GM19324 (cell line): Measurements from ENCODE around the gene PAOX.

Experiments used
- ATAC-seq: cut with Tn5 transposase; IDR thresholded peaks from one replicate; pipeline ENCODE4 v1.9.1; 2021; ENCODE audit warnings: mild to moderate bottlenecking, moderate library complexity; ENCODE audit not compliant: unreplicated experiment, low FRiP score

Gene PAOX

DNA sequence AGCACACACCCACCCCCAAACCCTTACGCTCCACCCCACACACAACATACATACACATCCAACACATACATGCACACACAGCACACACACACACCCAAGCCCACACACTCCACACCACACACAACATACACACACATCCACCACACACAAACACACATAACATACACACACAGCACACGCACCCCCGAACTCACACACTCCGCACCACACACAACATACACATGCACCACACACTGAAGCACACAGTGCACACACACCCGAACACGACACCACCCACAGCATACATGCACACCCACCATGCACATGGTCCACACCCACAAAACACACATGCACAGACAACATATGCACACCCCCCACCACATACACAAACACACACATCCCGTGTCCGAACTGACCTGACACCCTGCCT, 29.9 kb upstream of the PAOX start:
- no peak for ATAC-seq

DNA sequence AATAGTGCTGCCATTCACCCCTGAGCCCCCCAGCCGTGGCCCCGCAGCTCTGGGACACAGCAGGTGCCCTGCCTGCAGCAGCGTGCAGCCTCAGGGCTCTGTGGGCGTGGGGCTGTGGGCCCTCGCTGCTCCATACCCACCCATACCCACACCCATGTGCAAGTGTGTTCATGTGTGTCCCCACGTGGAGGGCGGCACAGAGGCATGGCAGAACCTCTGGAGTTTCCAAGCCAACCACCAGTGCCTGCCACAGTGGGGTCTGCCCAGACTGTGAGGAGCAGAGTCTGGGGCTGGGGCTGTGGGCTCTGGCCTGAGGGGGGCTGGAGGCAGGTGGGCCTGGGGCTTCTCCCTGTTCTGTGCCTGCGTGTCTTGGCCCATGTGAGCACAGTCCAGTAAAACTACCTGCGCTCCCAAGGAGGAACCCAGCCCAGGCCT, 29.5 kb upstream of the PAOX start:
- ATAC-seq: no peak

DNA sequence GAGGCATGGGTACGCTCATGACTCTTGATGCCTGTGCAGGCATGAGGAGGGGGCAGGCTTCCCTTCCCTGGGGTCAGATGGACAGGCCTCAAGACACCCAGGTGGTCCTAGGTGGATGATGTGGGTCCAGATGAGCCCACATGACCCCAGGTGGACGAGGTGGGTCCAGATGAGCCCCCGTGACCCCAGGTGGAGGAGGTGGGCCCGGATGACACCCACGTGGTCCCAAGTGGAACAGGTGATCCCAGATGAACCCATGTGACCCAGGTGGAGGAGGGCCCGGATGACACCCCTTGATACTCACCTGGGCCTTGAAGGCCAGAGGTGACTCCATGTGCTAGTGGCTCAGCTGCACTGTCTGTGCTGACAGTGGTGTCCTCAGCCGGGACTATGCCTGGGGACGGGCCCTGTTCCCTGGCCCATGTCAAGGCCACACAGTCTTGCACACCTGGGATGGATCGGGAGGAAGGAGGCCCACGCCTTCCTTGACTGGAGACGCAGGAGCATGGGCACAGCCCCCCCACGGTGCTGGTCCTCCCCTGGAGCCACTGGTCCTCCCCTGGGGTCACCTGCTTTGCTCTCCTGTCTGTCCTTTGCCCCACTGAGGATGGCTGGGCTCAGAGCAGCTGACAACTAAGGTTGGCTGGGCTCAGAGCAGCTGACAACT, 28.6 kb upstream of the PAOX start:
- no peak for ATAC-seq

DNA sequence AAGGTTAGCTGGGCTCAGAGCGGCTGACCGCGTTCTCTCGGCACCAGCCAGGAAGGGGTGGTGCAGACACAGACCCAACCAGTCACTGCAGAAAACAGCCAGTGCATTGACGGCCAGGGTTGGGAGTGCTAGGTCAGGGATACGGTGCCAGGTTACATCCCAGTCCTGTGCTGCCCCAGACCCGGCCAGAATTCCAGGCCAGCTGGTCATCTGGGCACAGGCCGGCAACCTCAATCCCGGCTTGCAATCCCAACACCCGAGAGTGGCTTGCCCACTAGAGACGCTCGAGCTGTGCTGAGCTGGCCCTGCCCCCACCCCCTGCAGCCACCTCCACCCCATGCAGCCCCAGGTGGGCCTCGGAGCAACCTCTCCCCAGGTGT, 28.1 kb upstream of the PAOX start:
- no peak for ATAC-seq

DNA sequence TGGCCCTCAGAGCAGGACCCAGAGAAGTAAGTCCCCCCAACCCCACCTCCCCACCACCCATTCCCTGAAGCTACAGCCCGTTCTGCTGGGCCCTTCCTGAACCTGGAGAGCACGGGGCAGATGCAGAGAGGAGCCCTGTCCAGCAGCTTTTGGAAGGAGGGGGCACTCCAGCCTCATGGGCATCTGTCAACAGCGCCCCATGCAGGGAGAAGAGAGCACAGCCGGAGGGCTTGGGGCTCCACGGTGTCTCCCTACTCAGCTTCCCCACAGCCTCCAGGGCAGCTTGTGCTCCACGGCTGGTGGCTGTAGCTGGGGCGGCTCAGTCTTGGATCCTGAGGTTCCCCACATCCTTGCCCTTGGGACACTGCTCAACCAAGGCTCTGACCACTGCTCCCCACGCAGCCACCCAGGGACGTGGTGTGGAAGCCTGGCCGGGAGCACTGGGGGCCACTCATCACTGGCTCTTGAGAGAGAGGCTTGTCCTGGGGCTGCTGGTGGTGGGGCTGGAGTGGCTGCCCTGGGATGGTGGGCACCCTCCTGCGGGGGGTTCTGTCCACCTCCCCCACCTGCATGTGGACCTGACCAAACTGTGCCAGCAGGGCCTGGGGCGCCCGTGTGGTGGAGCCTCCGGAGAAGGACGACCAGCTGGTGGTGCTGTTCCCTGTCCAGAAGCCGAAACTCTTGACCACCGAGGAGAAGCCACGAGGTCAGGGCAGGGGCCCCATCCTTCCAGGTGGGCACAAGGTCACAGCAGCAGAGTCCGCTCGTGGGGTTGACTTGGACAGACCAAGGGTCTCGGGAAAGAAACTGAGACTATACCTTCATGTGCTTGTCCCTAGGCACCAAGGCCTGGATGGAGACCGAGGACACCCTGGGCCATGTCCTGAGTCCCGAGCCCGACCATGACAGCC, 27.4 kb upstream of the PAOX start:
- no peak for ATAC-seq

DNA sequence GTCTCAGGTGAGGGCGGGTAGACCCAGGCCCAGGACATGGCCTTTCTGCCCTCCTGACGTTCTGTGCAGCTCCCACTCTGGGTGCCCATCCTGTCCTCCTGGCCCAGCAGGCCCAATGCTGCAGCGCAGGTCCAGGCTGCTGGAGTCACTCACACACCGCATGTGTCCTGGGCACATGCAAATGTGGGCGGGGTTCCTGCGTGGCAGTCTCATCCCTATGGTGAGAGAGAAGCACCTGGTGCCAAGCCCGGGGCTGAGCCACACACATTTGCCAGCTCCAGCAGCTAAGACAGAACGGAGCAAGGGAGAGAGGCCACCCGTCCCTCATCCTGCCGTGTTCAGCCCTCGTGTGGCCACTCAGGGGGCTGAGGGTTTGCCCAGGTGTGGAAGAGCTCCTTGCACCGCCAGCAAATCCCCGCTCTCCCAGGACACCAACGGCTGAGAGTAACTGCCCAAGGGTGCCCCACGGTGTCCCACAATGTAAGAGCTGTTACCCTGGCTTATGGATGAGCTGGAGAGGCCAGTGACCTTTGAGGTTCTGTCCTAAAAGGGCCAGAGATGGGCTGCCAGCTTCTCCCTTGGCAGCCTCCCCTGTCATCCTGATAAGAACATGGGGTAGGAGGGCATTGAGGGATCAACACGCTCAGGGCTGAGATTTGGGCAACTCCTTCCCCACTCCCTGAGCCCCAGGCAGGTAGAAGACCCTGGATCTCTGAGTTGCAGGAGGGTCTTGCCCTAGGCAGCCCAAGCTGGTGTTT, 25.7 kb upstream of the PAOX start:
- no peak for ATAC-seq

DNA sequence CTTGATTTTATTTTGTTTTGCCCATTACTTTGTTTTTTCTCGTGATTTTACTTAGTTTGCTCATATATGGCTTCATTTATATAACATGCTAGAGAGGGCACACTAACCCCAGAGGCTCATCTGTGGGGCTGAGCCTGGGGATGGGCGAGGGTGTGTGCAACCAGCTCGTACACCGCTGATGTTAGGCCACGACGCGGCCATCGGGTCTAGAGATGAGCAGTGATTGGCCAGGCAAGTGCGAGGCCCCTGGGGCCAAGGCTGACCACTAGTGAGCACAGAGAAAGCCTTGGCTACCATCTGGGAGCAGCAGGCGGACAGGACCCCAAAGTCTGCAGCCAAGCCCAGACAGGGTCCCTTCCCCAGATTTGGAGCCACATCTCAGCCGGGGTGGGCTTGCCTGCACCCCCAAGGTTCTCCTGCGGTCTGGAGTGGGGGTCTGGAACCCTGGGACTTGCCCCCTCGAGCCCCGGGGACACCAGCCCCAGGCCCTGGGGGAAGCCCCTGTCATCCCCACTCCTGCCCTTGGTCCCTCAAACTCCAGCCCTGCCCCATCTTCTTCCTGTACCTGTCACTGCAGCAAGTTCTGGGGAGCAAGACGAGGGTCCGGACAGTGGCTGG, 25.0 kb upstream of the PAOX start:
- no peak for ATAC-seq

DNA sequence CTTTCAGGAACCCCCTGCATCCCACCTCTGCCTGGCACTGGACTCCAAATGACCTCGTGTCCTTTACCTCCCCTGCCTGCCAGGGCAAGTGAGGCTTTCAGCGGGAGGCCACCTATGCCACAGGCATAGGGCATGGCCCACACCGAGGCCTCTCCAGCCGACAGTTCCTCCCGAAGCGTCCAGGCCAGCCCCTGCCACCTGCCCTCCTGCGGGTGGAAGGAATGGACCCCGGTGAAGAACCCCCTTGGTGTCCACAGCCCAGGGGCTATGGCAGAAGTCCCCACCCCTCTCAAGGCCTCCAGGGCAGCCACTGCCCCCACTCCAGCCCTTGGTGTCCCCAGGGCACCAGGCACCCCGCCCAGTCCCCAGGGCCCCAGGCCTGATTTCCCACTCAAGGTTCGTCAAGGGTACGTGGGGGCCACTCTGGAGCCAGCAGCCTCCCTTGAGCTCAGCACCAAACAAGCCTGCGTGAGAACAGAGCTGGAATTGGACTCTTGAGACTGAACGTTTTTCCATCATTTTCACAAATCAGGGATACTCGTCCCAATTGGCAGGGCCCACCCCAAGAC, 24.3 kb upstream of the PAOX start:
- no peak for ATAC-seq

DNA sequence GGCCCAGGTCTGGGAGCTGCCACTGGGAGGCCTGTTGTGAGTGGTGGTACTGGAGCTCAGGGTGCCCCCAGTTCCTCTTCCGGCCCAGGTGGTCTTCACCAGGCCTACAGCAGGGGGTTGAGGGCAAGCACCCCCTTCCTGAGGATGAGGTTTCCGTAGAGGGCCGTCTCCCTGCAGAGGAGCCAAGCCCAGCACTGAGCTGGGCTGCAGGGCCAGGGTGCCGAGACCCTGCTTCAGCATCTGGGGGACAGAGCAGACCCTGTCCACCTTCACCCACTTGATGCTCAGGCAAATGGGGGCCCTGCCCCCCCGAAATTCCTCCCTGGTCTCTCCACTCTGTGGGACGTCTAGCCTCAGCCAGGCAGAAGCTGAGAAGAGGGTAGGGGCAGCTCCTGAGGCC, 23.8 kb upstream of the PAOX start:
- no peak for ATAC-seq

DNA sequence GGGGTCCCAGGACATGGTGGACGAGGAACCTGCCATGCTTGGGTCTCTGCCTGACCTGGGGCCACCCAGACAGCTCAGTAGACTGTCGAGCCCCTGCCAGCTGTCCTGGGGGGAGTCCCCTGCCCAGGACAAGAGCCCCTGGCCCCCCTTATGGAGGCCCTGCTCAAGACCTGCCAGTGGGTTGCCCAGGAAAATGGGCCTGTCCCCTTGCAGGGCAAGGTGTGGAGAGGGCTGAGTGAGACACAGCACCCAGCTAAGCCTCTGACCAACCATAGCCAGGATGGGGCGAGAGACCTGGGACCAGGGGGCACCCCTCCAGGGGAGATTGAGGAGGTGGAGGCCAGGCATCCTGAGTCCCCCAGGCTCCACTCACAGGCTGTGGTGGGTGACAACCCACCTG, 23.1 kb upstream of the PAOX start:
- no peak for ATAC-seq

DNA sequence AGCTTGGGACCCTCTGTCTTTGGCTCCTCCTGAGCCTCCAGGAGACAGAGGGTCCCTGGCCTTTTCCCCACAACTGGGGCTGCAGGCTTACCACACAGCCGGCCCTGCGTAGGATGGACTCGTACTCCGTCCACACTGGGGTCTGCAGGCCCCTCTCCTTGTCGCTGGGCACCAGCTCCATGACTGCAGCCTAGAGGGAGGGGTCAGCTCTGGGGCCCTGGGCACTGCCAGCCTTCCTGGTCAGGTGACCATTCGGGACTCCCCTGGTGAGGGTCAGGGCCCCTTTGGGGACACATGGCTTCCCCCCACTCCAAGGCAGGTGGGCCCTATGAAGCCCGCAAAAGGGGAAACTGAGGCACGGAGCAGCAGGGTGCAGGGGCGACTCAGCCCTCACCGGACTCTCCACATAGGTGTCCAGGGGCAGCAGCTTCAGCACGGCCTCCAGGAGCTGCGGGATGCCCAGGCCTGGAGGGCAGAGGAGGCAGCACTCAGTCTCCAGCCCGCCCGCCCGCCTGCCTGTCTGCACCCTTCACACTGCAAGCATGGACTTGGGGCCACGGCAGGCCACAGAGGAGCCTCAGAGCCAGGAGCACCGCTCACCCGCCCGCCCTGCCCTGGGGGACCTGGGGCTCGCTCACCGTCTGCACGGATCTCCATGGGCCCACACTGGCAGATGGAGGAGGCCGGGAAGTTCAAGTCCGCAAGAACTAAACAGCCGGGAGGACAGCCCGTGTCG, 22.3 kb upstream of the PAOX start:
- ATAC-seq: no peak

DNA sequence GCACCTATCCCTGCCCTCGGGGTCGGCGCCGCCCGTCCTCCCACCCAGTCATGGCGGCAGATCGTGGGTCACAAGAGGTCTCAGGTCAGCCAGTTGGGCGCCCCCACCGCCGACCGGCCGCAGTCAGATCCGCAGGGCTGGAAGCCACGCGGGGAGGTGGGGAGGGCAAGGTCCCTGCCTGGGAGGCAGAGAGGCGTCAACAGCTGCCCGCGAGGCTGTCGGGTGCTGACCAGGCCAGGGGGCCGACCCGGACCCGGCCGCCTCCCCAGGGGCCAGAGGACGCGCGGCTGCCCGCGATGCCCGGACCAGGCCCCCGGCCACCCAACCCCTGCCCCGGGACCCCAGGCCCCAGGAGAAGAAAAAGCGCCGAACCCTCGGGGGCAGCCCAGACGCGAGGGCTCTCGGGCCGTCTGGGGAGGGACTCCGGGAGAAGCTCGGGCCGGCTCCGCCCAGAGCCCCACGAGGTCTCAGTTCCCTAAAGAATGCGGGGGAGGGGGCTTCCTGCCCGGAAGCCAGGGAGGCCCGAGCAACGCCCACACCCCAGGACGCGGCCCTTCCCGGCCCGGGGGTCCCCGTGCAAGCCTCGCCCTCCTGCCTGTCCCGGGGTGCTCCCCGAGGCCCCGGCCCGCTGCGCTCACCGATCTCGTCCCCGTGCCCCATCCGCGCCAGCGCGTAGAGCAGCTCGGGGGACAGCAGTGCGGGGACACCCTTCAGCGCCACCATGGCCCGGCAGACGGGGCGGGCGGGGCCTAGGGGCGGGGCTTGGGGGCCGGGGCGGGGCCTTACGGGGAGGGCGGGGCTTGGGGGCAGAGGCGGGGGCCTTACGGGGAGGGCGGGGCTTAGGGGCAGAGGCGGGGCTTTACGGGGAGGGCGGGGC, 21.5 kb upstream of the PAOX start, which contains the start of gene FUOM:
FUOM (minus strand) TSS at position 735 of the 877 bp plus-strand sequence; CDS start at position 723, 12 bp downstream.
- peak; percentile 68 for ATAC-seq

DNA sequence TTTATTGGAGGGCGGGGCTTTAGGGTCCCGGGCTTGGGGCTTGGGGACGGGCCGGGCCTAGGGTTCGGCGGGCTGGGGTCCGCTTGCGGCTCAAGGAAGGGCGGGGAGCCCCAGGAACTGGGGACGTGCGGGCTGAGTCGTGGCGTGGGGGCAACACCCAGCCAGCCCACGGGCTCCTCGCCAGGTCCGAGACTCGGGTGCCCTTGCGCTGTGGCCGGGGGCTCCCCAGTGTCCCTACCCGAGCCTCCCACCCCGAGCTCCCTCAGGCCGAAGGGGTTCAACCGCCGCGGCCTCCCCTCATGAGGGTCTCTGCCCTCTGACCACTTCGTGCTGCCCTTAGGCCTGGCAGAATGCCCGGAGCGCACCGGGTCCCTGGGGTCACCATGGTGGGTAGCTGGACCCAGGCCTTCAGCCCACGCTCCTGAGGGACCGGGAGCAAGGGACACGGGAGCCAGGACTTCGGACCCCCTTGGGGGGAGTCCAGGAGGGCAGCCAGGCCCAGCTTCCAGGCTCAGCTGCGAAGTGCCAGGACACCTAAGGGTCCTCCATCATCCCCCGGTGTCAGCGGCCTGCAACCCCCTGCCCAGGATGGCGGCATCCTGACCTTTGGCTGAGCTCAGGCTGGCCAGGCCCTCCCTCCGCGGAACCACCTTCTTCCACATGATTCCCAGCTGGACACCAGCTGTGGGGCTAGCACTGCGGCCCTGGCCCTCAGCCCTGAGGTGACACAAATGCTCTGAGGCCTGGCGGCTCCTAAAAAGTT, 20.7 kb upstream of the PAOX start:
- no peak for ATAC-seq

DNA sequence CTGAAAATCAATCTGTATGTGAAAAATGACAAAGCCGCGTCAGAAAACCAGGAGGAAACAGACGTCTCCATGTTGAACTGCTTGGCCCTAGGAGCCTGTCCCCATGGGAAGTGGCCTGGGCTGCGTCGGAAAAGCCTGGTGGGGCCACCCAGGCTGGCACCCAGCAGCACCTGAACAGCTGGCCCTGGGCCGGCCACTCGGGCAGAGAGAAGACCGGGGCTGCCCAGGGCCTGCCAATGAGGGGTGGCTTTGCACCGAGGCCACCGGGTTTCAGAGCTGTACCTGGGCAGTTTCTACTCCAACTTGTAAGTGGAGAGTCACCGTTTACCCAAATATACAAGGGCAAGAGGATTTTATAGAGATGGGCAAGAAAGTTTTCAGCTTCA, 20.1 kb upstream of the PAOX start:
- no peak for ATAC-seq

DNA sequence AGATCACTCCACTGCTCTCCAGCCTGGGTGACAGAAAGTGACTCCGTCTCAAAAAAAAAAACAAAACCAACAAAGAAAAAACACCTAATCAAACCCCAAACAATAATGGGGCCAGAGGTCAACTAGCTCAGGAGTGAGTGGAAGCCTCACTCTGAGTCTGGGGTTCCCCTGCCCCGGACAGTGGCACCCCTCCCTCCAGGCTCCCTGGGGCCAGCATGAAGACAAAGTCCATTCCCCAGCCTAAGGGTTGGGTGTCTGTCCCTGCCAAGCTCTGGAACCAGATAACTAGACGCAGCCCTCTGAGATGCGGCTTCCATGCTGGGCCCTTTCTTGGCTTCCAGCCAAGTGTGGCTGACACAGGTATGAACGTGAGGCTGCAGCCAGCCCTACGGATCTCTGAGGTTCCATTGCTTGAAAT, 19.5 kb upstream of the PAOX start:
- no peak for ATAC-seq

DNA sequence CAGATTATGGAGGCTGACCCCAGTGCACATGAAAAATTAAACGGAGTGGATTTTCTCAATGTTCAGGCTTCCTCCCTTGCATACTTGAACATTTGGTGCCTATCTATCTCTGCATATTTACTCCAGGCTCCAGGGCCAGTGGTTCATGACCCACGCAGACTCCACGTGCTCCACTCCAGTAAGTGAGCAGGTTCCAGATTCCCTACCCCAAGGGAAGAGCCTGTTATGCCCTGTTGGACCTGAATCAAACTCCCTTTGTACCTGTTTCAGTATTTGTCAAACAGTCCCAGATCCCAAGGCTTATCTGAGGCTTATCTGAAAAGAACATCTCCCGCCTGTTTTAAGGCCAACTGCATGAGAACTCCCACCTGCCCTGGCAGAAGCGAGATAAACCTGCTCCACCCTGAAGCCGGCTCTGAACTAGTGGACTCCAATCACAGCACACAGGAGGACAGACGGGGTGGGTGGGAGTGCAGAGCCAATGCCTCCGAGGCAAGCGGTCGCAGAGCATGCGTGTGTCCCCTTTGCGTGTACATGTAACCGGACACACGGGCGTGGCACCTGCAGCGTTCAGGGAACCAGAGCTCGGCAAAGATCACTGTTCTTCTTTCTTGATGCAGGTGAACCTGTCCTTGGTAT, 19.0 kb upstream of the PAOX start:
- ATAC-seq: no peak

DNA sequence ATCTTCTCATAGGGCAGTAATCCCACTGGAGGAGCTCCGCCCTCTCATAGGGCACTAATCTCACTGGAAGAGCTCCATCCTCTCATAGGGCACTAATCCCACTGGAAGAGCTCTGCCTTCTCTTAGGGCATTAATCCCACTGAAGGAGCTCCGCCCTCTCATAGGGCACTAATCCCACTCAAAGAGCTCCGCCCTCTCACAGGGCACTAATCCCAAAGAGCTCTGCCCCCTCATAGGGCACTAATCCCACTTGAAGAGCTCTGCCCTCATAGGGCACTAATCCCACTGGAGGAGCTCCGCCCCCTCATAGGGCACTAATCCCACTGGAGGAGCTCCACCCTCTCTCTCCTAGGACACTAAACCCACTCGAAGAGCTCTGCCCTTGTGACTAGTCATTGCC, 17.8 kb upstream of the PAOX start:
- no peak for ATAC-seq
